Ovary (tissue), 3 donors: Measurements from ENCODE around the gene JPT1.

Source experiments
- CTCF ChIP-seq, 3 donors: fragments of 450-650 bp in 2 of 3; fragments of 200-600 bp in 1 of 3; IDR thresholded peaks; one replicate each; pipeline versions ENCODE4 v1.5.1 to v1.8.0; 2016 to 2022; ENCODE audit warnings: antibody characterized with exemption in 3 of 3, mild to moderate bottlenecking in 1 of 3
- POLR2A ChIP-seq: fragments of 450-650 bp; IDR thresholded peaks from one replicate; pipeline ENCODE4 v1.6.1; 2017; ENCODE audit warnings: antibody characterized with exemption, mild to moderate bottlenecking, moderate library complexity
- donor health status: DM: no; HTN: no; CAD: no.

GRCh38 chr17:75124041-75124818 lies 30.1 kb downstream of the JPT1 start:
- no peak for TF ChIP-seq CTCF (IDR thresholded peaks at IDR 0.05)
- no peak for TF ChIP-seq POLR2A
